ENCODE measurements around the gene FN1.

Gene FN1

GRCh38 chr2:215452725-215453124 lies 16.9 kb upstream of the FN1 start:
- DNase-seq (ENCODE audit: insufficient read length, low spot score): no peak
- FAIRE-seq: no peak
- TF ChIP-seq, protein P1, sequence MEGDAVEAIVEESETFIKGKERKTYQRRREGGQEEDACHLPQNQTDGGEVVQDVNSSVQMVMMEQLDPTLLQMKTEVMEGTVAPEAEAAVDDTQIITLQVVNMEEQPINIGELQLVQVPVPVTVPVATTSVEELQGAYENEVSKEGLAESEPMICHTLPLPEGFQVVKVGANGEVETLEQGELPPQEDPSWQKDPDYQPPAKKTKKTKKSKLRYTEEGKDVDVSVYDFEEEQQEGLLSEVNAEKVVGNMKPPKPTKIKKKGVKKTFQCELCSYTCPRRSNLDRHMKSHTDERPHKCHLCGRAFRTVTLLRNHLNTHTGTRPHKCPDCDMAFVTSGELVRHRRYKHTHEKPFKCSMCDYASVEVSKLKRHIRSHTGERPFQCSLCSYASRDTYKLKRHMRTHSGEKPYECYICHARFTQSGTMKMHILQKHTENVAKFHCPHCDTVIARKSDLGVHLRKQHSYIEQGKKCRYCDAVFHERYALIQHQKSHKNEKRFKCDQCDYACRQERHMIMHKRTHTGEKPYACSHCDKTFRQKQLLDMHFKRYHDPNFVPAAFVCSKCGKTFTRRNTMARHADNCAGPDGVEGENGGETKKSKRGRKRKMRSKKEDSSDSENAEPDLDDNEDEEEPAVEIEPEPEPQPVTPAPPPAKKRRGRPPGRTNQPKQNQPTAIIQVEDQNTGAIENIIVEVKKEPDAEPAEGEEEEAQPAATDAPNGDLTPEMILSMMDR (IDR thresholded peaks at IDR 0.05; ENCODE audit: insufficient read depth, missing control alignments): no peak

GRCh38 chr2:215451012-215451756 lies 15.3 kb upstream of the FN1 start:
- no peak for DNase-seq (ENCODE audit: insufficient read length, low spot score)
- no peak for FAIRE-seq
- TF ChIP-seq, protein P1 (IDR thresholded peaks at IDR 0.05; ENCODE audit: insufficient read depth, missing control alignments): no peak

- DNase-seq (ENCODE audit: insufficient read length, low spot score) (no peak), FAIRE-seq (no peak)
- TF ChIP-seq, protein P1 (IDR thresholded peaks at IDR 0.05; ENCODE audit: insufficient read depth, missing control alignments): no peak
These were observed 14.5 kb upstream of the FN1 start for GRCh38 chr2:215450188-215451011.

- FAIRE-seq (no peak), DNase-seq (ENCODE audit: insufficient read length, low spot score) (no peak)
- TF ChIP-seq, protein P1 (IDR thresholded peaks at IDR 0.05; ENCODE audit: insufficient read depth, missing control alignments): no peak
These were observed 11.8 kb upstream of the FN1 start for GRCh38 chr2:215447673-215448081.

DNA sequence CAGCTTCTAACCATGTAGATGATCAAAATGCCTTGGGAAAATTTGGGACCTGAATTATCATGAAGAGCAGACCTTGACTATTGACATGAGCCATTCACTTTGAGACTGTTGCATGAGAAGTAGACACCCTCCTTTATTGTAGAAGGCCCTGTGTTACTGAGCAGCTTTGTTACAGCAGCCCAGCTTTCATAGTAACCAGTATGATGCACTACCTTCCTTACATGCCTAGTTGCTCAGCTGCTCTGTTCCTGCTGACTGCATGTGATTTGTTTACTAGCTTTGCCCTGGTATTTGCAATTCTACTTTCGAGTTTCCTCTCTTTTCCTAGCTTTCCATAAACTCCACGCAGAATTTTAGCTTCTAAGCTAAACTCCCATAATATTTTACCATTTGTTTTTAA lies 11.2 kb upstream of the FN1 start:
- FAIRE-seq (no peak), DNase-seq (ENCODE audit: insufficient read length, low spot score) (no peak)
- TF ChIP-seq, protein P1 (IDR thresholded peaks at IDR 0.05; ENCODE audit: insufficient read depth, missing control alignments): no peak

- TF ChIP-seq, protein P1 (IDR thresholded peaks at IDR 0.05; ENCODE audit: insufficient read depth, missing control alignments): no peak
- FAIRE-seq (no peak), DNase-seq (ENCODE audit: insufficient read length, low spot score) (no peak)
These were observed 6.5 kb upstream of the FN1 start for GRCh38 chr2:215442401-215442787.
